ENCODE results near the gene PTPRH. TPM values are rescaled to one million over a fixed set of nuclear protein-coding genes. Genes with fewer than 3 reads are reported as not detected.

The PTPRH gene
- total and polyA plus RNA-seq, 9 of the 15 experiments (the other 6 are each of a cell fraction or from before 2014, with no cell fraction given) = 0.87 to 34.3 (median 22.7) TPM

DNA sequence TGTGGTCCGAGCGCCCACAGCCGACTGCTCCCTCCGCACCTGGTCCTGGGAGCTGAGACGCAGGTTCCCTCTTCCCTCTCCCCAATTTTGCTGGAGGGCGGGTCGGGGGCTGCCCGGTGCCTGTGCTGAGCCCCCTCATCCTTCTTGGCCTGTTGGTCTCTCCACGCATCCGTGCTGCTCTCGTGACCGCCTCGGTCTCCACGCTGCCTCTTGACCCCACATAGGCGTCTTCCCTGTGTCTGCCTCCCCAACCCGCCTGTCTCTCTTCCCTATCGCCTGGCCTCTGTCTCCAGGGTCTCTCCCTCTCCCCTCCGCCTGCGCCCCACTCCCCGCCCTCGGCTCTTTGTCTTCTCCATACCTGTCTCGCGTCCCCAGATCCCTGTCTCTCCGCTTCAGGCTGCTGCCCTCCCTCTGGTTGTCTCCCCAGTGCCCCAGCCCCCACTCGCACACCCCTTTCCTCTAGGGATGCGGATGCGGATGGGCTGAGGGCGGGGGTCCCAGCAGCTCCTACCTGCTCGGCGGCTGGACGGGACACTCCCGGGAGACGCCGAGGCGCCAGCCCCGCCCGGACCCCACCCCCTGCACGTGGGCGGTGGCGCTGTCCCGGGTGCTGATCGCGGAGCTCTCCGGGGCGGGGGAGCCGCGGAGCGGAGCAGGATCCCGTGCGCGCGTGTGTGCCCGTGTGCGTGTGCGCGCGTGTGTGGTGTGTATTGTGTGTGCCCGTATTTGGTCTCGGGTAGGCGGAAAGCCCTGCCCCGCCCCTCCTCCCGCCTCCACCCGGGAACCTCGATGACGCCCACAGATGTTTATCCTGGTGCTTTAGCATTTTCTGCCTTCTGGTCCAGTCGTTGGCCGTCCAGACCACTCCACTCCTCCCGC is 29.5 kb downstream of the PTPRH start, which contains the start of gene SYT5 (continued):
- TF ChIP-seq CTBP1 (IDR thresholded peaks at IDR 0.05; ENCODE audit: borderline replicate concordance) (no peak; the same call in 1 of the 2 replicates), ZNF57 (CRISPR knock-in tag; IDR thresholded peaks at IDR 0.05) (no peak), HSF4 (CRISPR knock-in tag; IDR thresholded peaks at IDR 0.05; ENCODE audit: borderline replicate concordance) (no peak), KDM2B (CRISPR knock-in tag; IDR thresholded peaks at IDR 0.05) (no peak), FIP1L1 (IDR thresholded peaks at IDR 0.05; ENCODE audit: low read depth, low read length, poor library complexity, severe bottlenecking) (no peak), TBL1XR1 (IDR thresholded peaks at IDR 0.05; ENCODE audit: low read length in 2 of 2) (no peak), HOMEZ (CRISPR knock-in tag; IDR thresholded peaks at IDR 0.05) (no peak), ZFX (CRISPR knock-in tag; IDR thresholded peaks at IDR 0.05) (no peak)
- TF ChIP-seq, protein P1, sequence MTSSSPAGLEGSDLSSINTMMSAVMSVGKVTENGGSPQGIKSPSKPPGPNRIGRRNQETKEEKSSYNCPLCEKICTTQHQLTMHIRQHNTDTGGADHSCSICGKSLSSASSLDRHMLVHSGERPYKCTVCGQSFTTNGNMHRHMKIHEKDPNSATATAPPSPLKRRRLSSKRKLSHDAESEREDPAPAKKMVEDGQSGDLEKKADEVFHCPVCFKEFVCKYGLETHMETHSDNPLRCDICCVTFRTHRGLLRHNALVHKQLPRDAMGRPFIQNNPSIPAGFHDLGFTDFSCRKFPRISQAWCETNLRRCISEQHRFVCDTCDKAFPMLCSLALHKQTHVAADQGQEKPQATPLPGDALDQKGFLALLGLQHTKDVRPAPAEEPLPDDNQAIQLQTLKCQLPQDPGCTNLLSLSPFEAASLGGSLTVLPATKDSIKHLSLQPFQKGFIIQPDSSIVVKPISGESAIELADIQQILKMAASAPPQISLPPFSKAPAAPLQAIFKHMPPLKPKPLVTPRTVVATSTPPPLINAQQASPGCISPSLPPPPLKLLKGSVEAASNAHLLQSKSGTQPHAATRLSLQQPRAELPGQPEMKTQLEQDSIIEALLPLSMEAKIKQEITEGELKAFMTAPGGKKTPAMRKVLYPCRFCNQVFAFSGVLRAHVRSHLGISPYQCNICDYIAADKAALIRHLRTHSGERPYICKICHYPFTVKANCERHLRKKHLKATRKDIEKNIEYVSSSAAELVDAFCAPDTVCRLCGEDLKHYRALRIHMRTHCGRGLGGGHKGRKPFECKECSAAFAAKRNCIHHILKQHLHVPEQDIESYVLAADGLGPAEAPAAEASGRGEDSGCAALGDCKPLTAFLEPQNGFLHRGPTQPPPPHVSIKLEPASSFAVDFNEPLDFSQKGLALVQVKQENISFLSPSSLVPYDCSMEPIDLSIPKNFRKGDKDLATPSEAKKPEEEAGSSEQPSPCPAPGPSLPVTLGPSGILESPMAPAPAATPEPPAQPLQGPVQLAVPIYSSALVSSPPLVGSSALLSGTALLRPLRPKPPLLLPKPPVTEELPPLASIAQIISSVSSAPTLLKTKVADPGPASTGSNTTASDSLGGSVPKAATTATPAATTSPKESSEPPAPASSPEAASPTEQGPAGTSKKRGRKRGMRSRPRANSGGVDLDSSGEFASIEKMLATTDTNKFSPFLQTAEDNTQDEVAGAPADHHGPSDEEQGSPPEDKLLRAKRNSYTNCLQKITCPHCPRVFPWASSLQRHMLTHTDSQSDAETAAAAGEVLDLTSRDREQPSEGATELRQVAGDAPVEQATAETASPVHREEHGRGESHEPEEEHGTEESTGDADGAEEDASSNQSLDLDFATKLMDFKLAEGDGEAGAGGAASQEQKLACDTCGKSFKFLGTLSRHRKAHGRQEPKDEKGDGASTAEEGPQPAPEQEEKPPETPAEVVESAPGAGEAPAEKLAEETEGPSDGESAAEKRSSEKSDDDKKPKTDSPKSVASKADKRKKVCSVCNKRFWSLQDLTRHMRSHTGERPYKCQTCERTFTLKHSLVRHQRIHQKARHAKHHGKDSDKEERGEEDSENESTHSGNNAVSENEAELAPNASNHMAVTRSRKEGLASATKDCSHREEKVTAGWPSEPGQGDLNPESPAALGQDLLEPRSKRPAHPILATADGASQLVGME (CRISPR knock-in tag; IDR thresholded peaks at IDR 0.05) = no peak
- TF ChIP-seq, protein P2, sequence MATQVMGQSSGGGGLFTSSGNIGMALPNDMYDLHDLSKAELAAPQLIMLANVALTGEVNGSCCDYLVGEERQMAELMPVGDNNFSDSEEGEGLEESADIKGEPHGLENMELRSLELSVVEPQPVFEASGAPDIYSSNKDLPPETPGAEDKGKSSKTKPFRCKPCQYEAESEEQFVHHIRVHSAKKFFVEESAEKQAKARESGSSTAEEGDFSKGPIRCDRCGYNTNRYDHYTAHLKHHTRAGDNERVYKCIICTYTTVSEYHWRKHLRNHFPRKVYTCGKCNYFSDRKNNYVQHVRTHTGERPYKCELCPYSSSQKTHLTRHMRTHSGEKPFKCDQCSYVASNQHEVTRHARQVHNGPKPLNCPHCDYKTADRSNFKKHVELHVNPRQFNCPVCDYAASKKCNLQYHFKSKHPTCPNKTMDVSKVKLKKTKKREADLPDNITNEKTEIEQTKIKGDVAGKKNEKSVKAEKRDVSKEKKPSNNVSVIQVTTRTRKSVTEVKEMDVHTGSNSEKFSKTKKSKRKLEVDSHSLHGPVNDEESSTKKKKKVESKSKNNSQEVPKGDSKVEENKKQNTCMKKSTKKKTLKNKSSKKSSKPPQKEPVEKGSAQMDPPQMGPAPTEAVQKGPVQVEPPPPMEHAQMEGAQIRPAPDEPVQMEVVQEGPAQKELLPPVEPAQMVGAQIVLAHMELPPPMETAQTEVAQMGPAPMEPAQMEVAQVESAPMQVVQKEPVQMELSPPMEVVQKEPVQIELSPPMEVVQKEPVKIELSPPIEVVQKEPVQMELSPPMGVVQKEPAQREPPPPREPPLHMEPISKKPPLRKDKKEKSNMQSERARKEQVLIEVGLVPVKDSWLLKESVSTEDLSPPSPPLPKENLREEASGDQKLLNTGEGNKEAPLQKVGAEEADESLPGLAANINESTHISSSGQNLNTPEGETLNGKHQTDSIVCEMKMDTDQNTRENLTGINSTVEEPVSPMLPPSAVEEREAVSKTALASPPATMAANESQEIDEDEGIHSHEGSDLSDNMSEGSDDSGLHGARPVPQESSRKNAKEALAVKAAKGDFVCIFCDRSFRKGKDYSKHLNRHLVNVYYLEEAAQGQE (IDR thresholded peaks at IDR 0.05; ENCODE audit: borderline replicate concordance) = peak; percentile 99
- TF ChIP-seq, protein P2 (CRISPR knock-in tag; IDR thresholded peaks at IDR 0.05; ENCODE audit: low read depth) = peak; percentile 99

Measured in K562 (cell line).